ENCODE data around the gene ETS2.

The ETS2 gene

GRCh38 chr21:38831526-38832467 lies 26.1 kb downstream of the ETS2 start:
- no peak overlapping the region for H3K4me3 ChIP-seq (ENCODE audit: low read depth, low read length)
- no peak for TF ChIP-seq CTCF (IDR thresholded peaks at IDR 0.05; ENCODE audit: low read depth, low read length)

- H3K4me3 ChIP-seq (ENCODE audit: low read depth, low read length) = no peak overlapping the region
- TF ChIP-seq CTCF (IDR thresholded peaks at IDR 0.05; ENCODE audit: low read depth, low read length) = no peak
These were observed 26.9 kb downstream of the ETS2 start for GRCh38 chr21:38832664-38833063.

GRCh38 chr21:38833117-38833516 lies 27.4 kb downstream of the ETS2 start:
- no peak for TF ChIP-seq CTCF (IDR thresholded peaks at IDR 0.05; ENCODE audit: low read depth, low read length)
- no peak overlapping the region for H3K4me3 ChIP-seq (ENCODE audit: low read depth, low read length)

- no peak for TF ChIP-seq CTCF (IDR thresholded peaks at IDR 0.05; ENCODE audit: low read depth, low read length)
- no peak overlapping the region for H3K4me3 ChIP-seq (ENCODE audit: low read depth, low read length)
These were observed 29.0 kb downstream of the ETS2 start for GRCh38 chr21:38834725-38835124.

GRCh38 chr21:38837806-38838461 lies 32.2 kb downstream of the ETS2 start:
- no peak for TF ChIP-seq CTCF (IDR thresholded peaks at IDR 0.05; ENCODE audit: low read depth, low read length)
- H3K4me3 ChIP-seq (ENCODE audit: low read depth, low read length) = no peak overlapping the region

- H3K4me3 ChIP-seq (ENCODE audit: low read depth, low read length) = no peak overlapping the region
- no peak for TF ChIP-seq CTCF (IDR thresholded peaks at IDR 0.05; ENCODE audit: low read depth, low read length)
These were observed 33.0 kb downstream of the ETS2 start for GRCh38 chr21:38838598-38839327.
